ENCODE data around the gene KIAA1210.

Gene KIAA1210

GRCh38 chrX:119127650-119128049, at the start of gene KIAA1210:
Gene KIAA1210, minus strand, starts transcription at chrX:119127812. Its CDS starts 4,170 bp downstream, at chrX:119123642.
- no peak for DNase-seq

- no peak for DNase-seq
Observed at GRCh38 chrX:119177278-119177677, 49.7 kb upstream of the KIAA1210 start.

- DNase-seq: no peak
Observed at GRCh38 chrX:119174900-119175299, 47.3 kb upstream of the KIAA1210 start.

DNA sequence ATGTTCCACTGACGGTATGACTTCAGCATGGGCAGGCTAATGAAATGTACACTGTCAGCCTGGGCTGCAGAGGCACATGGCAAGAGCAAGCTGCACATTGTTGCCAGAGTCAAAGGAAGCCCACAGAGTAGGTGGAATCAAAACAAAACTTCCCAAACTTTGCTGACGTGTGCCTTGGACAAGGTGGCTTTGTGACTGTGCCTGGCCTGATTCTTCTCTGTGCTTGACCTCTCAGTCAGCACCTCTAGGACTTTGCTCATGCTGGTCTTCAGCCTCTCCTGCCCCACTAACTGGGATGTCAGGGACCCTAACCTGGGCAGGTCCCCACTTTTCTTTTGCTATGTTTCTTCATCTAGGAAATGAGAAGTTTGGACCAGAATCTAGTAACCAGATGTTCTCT, 40.5 kb upstream of the KIAA1210 start:
- DNase-seq: no peak

DNA sequence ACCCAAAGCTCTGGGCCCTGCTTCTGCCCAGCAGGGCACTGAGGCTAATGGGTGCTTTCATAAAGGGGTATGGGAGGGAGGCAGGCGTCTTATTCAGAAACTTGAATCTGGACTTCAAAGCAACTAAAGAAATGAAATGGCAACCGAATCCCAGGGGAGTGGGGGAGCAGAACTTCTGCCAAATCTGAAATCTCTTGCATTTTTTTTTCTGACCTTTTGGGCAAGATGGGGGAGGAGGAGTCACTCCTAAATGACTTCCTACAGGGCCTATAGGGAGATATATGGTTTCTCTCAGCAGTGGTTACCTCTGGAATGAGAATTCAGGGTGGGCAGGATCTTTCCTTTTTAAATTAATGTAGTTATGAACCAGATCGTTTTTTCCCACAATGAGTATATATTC, 30.6 kb upstream of the KIAA1210 start:
- no peak for DNase-seq

DNA sequence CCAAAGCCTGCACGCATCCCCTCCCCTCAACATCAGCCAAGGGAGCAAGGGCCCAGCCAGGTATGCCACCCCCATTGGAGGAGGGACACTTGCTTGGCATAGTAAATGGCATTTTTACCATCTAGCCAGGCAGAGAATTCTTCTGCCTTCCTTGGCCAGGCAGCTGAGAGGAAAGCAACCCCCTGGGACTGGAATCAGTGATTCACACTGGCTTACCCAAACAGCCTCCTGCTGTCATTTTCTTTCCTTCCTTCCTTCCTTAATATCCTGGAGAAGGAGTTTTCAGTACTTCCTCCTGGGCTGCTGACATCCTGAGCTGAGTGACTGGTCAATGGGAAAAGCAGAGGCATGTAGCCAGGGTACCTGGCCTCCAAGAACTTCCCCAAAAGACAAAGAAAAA, 28.6 kb upstream of the KIAA1210 start:
- no peak for DNase-seq

DNA sequence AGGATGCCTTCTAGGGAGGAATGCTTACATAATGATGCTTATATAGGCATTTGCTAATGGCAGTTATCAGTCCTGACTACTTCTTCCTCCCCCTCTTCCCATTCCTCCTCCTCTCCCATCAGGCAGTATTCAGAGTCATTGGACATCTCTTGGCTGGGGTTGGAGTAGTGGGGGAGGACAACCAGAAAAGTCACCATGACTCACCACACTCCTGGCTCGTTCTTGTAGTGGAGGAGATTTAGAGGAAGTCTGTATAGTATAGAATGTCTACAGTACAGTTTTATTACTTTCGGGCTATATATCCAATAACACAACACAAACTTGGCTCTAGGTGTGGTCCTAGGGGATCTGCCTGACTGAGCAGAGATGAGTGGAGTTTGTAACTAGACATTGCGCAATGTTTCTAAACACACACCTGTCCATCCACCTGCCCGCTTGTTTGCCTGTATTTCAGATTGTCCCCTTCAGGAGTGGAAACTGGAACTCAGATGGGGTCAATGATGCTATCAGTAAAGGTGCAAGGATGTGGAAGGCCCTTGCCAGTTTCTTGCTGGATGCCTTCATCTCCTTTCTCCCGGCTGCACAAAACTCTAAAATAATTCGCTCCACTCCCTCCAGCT, 27.9 kb upstream of the KIAA1210 start:
- DNase-seq: no peak

DNA sequence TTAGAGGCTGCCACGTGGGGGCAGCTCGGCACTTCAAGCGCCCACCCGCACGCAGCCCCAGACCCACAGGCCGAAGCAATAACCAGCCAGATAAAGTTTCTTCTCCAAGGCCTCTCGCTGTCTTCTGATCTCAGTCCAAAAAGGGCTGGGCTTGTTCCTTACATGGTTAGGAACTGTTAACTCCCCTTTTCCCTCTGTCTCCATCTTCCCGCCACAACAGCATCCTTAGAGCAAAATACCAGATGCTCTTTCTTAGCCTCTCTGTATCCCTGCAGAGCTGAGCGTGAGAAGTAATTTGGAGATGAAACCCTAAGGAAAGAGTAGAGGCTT, 23.4 kb upstream of the KIAA1210 start:
- no peak for DNase-seq

- no peak for DNase-seq
Observed at GRCh38 chrX:119150163-119151050, 22.8 kb upstream of the KIAA1210 start.

DNA sequence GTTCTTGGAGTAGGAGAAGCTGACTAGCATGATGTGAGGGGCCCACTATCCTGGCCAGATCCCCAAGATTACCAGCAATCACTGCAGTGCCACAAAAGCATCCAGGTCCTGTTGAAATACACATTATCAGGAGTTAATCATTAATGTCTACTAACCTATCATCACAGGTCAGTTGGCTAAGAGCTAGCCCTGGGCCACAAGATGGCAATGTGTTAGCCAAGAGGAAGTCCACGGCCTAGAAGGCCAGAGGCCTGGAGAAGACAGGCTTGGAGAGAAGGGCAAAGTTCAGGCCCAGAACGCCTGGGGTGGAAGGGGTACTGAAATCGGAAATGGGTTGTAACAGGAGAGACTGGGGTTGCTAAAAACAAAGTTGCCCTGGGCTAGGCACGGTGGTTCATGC, 19.9 kb upstream of the KIAA1210 start:
- no peak for DNase-seq

DNA sequence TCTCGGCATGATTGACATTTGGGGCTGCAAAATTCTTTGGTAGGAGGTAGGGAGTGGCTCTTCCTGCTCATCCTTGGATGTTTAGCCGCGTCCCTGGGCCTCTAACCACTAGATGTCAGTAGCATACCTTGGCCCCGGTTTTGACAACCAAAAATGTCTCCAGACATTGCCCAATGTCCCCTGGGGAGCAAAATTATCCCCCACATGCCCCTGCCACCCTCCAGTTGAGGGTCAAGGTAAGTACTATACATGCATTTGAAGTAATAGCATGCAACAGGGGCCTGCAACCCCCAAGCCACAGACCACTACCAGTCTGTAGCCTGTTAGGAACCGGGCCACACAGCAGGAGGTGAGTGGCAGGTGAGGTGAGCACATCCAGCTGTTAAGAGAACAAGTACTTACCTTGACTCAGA, 17.6 kb upstream of the KIAA1210 start:
- no peak for DNase-seq

GRCh38 chrX:119134466-119134865, 6.9 kb upstream of the KIAA1210 start:
- no peak for DNase-seq

- DNase-seq: no peak
Observed at GRCh38 chrX:119132961-119133360, 5.3 kb upstream of the KIAA1210 start.

DNA sequence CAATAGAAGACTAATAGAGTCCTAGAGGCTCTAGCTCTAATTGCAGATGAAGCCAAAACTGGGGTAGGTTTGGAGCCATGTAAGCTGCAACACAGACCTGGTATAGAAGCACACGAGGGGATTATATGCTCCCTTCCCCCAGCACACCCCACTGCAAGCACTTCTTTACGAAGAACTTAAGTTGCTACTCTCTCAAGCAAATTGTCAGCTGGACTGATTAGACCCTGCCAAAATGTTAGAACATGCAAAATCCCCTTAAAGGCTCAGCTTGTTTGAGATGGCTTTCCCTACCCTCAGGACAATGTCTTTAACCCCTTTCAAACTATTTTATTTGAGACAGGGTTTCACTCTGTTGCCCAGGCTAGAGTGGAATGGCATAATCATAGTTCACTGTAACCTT, 4.7 kb upstream of the KIAA1210 start:
- DNase-seq: no peak

- no peak for DNase-seq
Observed at GRCh38 chrX:119130911-119131310, 3.3 kb upstream of the KIAA1210 start.

- no peak for DNase-seq
Observed at GRCh38 chrX:119121341-119121740, 6.3 kb downstream of the KIAA1210 start.

DNA sequence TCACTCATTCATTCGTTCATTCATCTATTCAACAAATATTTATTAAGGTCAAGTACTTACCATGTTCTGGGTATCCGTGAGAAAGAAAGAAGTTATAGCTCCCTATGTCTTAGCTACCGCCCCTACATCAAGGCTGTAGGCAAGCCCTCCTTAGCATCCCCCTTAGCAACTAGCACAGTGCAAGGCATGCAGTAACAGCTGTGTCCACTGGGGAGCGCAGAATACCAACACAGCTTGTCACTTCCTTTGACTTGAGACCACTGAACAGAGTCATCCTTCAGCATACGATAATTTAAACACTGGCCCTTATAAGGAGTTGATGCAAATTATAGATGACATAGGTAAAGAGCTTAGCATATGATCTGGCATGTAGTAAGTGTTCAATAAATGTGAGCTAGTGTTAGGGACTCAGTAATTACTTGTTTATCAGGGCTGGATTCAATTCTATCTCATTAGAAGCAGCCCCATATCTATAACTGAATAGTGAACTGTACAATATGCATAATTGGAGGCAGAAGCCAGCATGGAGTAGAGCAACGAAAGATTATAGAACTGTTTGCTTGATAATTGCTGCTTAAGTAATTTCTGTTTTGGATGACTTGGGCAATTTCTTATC, 8.7 kb downstream of the KIAA1210 start:
- no peak for DNase-seq

DNA sequence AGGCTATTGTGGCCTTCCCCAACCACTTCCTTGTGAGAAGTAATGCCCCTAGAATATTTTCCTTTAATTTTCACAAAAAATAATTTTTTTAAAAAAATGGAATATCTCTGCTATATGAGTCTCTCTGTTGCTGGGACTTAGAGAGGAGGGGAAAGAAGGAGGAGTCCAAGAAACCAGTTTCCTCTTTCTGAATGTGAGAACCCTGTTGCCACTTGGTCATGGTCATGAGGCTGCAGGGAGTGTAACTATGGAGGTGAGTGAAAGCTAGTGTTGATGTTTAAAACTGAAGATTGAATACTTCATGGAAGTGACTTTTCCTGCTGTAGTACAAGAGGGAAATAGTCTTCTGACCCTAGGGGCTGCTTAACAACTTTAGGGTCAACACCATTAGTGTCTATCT, 20.4 kb downstream of the KIAA1210 start:
- DNase-seq: no peak

- no peak for DNase-seq
Observed at GRCh38 chrX:119105826-119106225, 21.8 kb downstream of the KIAA1210 start.

DNA sequence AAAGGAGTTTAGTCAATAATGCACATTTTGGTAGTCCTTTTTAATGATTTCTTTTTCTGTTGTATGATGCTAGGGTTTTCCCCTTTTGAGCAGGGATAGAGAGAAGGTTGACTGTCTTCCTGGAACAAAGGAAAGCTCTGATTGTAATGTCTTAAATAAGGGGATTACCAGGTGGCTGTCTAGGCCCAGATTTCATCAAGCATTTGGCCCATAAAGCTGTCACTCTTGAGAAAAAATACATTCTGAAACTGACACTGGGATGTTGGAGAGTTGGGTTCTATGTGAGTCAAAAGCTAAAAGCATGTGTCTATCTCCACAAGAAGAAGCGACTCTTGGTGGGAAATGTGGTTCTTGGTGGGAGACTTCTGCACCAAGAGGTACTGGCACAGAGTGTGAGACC, 26.4 kb downstream of the KIAA1210 start:
- no peak for DNase-seq

- DNase-seq: no peak
Observed at GRCh38 chrX:119095936-119096335, 31.7 kb downstream of the KIAA1210 start.

DNA sequence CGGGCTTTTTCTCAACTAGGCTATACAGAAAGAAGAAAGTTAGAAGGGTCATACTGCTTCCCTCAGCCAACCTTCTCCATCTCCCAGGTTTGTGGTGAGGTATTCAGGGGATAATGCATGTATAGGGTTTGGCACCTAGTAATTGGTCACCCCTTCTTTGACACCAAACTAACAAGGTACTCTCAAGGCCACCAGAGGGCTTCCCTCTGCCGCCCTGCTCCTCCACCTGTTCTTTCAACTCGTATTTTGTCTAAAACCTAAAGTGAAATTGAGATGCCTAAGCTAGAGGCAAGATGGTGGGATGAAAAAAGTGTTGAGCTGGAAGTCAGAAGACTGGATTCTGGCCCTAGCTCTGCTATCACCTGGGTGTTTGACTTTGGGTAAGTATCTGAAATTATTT, 32.8 kb downstream of the KIAA1210 start:
- DNase-seq: no peak

DNA sequence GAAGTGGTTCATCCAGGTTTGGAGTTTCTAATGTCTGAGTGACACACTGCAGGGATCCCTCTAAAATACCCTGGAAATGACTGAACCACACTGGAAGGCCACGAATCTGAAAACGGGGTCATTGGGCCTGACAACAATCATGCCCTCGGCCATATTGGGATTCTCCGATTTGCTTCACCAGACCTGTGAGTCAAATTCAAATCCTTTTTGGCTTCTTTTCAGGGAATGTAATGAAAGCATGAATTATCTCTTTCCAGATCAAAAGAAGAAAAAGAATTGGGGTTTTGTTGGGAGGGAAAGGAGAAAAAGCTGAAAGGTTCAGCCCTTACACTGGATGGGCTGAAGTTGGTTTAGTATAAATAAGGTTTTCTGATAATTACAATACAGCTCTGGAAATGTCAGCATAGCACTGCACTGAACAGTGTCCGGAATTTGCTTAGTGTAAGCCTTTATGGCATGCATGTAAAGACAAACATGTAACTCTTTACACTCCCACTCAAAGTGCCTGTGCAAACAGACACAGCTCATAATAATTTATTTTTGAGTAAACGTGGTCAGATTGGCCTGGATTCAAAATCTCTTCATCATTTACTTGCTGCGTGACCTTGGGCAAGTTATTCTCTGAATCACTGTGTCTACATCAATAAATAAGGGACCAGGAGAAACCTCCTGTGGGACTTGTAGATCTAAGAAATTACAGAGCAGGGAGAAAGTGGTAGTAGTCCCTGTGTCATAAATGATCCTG, 33.4 kb downstream of the KIAA1210 start:
- DNase-seq: no peak

- no peak for DNase-seq
Observed at GRCh38 chrX:119090627-119091026, 37.0 kb downstream of the KIAA1210 start.

Measured in NCI-H1092 (cell line).